Spleen (tissue), 11 donors: ENCODE results near the gene PPIL6. TPM values are rescaled to one million over a fixed set of nuclear protein-coding genes. Genes with fewer than 3 reads are reported as not detected.

Experiments used
- DNase-seq: peaks from one replicate; pipeline ENCODE4 v3.0.0-alpha.2; 2020
- H3K27ac ChIP-seq, 8 donors: fragments of 200-600 bp; sonication (generic) in 7 of 8; 1 replicate in 4 of 8; 2 replicates in 4 of 8; pipeline versions ENCODE4 v1.5.0 to v1.8.0; 2016 to 2021; ENCODE audit warnings: inconsistent platforms in 4 of 8, mild to moderate bottlenecking in 4 of 8, moderate library complexity in 1 of 8
- H3K27me3 ChIP-seq, 7 donors: fragments of 200-600 bp; sonication (generic) in 6 of 7; replicated peaks in 1 of 7; 1 replicate in 4 of 7; 2 replicates in 3 of 7; pipeline versions ENCODE4 v1.5.0 to v1.8.0; 2016 to 2021; ENCODE audit warnings: inconsistent platforms in 3 of 7, mild to moderate bottlenecking in 1 of 7
- H3K36me3 ChIP-seq, 6 donors: fragments of 200-600 bp; sonication (generic) in 5 of 6; 1 replicate in 4 of 6; 2 replicates in 2 of 6; pipeline versions ENCODE4 v1.5.0 to v1.8.0; 2016 to 2021; ENCODE audit warnings: inconsistent platforms in 2 of 6
- H3K4me1 ChIP-seq, 6 donors: fragments of 200-600 bp; sonication (generic) in 5 of 6; 1 replicate in 3 of 6; 2 replicates in 3 of 6; pipeline versions ENCODE4 v1.5.0 to v1.8.0; 2016 to 2021; ENCODE audit warnings: inconsistent platforms in 3 of 6
- H3K4me3 ChIP-seq, 8 donors: fragments of 200-600 bp; sonication (generic) in 7 of 8; 1 replicate in 4 of 8; 2 replicates in 4 of 8; pipeline versions ENCODE4 v1.5.0 to v1.8.0; 2016 to 2021; ENCODE audit warnings: inconsistent platforms in 4 of 8, mild to moderate bottlenecking in 4 of 8, moderate library complexity in 2 of 8
- H3K9me3 ChIP-seq, 8 donors: fragments of 200-600 bp; sonication (generic) in 7 of 8; 1 replicate in 4 of 8; 2 replicates in 4 of 8; pipeline versions ENCODE4 v1.5.0 to v1.8.0; 2016 to 2021; ENCODE audit warnings: inconsistent platforms in 4 of 8
- CTCF ChIP-seq, 11 experiments: fragments of 200-600 bp in 7 of 11; fragments of 450-650 bp in 4 of 11; sonication (generic) in 4 of 11; IDR thresholded peaks in 8 of 11; conservative IDR thresholded peaks in 3 of 11; 1 replicate in 7 of 11; 2 replicates in 4 of 11; pipeline versions ENCODE4 v1.4.0 to v1.8.0; 2016 to 2021; ENCODE audit warnings: antibody characterized with exemption in 11 of 11, inconsistent platforms in 4 of 11, mild to moderate bottlenecking in 1 of 11
- POLR2A ChIP-seq, 3 donors: fragments of 450-650 bp; IDR thresholded peaks; one replicate each; pipeline ENCODE4 v1.5.1; 2017; ENCODE audit warnings: antibody characterized with exemption in 3 of 3, mild to moderate bottlenecking in 1 of 3
- POLR2AphosphoS5 ChIP-seq, 3 donors: sonication (generic); formaldehyde crosslinking; IDR thresholded peaks; one replicate each; pipeline ENCODE4 v1.5.1; 2017; ENCODE audit warnings: antibody characterized with exemption in 3 of 3
- WGBS, 5 donors: extraction: QIAGEN DNeasy Blood & Tissue Kit in 3 of 5; methylation state at CpG; one replicate each; pipeline versions ENCODE4 v1.1.5 to v1.1.7; 2013 to 2018; 5-methylcytosine and 5-hydroxymethylcytosine counted together
- intact Hi-C: fragments of 100-400 bp; cut with DNase I; formaldehyde crosslinking; loops from one replicate; pipeline ENCODE4 v1.15.0; 2023; ENCODE audit warnings: low total_unique reads
- polyA plus RNA-seq, 3 donors: library from polyadenylated mRNA; stranded (reverse); fragments of 200-250 nt; gene quantifications; one replicate each; pipeline ENCODE4 v1.2.1, GENCODE V29; 2013
- total RNA-seq, 7 donors: library from RNA; depleted of rRNA in 3 of 7; stranded (reverse); fragments of >200 nt in 3 of 7; fragmentation: NEBNext Ultra II Directional in 4 of 7; extraction: Animal tissue kit (Norgen Biotek cat#: 25700) in 4 of 7; gene quantifications; one replicate each; pipeline versions ENCODE4 v1.1.0 to v1.2.1, GENCODE V29; 2016 to 2021
- donor health status: healthy with polysubstance abuse.
- donor health status: DM: no; HTN: no; CAD: no; lungs with moderate emphysema.
- donor health status: DM: no; HTN: no; CAD: no.
- donor health status: Bipolar disorder and iron deficiency.
- donor health status: healthy.
- donor health status: DM: no; HTN: no; CAD: no.
- donor health status: DM: yes; HTN: yes; CAD: no.

Gene PPIL6
- total and polyA plus RNA-seq, 10 donors = 0.13 to 4.8 (median 0.78) TPM

GRCh38 chr6:109381061-109381746, 59.2 kb downstream of the PPIL6 start:
- Histone ChIP-seq H3K9me3 (no peaks in the 10 kb centered on the region), H3K4me1 (peaks cover 39 to 79% (median 63%) of the 10 kb centered on the region in 6 donors), H3K27me3 (no peaks in the 10 kb centered on the region), H3K36me3 (peaks cover 0 to 33% (median 16%) of the 10 kb centered on the region in 6 donors), H3K27ac (peak overlapping the region; percentile 94 to 100 (median 100)), H3K4me3 (peak overlapping the region; percentile 83 to 96 (median 88))
- no peak for DNase-seq
- 0 to 1% (median 1%) methylated on average over 25 of the region's 25 CpGs for WGBS, 5 donors
- intact Hi-C loops = loop anchor here (5.0 to 10.0 kb wide), 2 partner anchors 64 to 194 kb away; partner anchors contain the start of genes PPIL6 and SMPD2
- no peak for TF ChIP-seq CTCF (IDR thresholded peaks at IDR 0.05 in 8 of 11, conservative IDR thresholded peaks at IDR 0.05 in 3 of 11)
- no peak for TF ChIP-seq POLR2A (IDR thresholded peaks at IDR 0.05)
- peak in 1 of 3 donors; percentile 38 for TF ChIP-seq POLR2AphosphoS5 (IDR thresholded peaks at IDR 0.05)

GRCh38 chr6:109379711-109380110, 60.7 kb downstream of the PPIL6 start:
- Histone ChIP-seq H3K27me3 (no peaks in the 10 kb centered on the region), H3K27ac (peak overlapping the region in 5 of 8 donors; percentile 97 to 100 (median 99)), H3K4me1 (peaks cover 35 to 80% (median 67%) of the 10 kb centered on the region in 6 donors), H3K9me3 (no peaks in the 10 kb centered on the region), H3K4me3 (peak overlapping the region in 7 of 8 donors; percentile 83 to 96 (median 89)), H3K36me3 (peaks cover 0 to 48% (median 31%) of the 10 kb centered on the region in 6 donors)
- DNase-seq = no peak
- TF ChIP-seq POLR2A (IDR thresholded peaks at IDR 0.05) (no peak), POLR2AphosphoS5 (IDR thresholded peaks at IDR 0.05) (no peak), CTCF (IDR thresholded peaks at IDR 0.05 in 8 of 11, conservative IDR thresholded peaks at IDR 0.05 in 3 of 11) (no peak)
- 8 to 15% (median 10%) methylated on average over 2 of the region's 2 CpGs for WGBS, 5 donors
- intact Hi-C loops = loop anchor here (5.0 to 10.0 kb wide), 2 partner anchors 65 to 192 kb away; partner anchors contain the start of genes PPIL6 and SMPD2

- WGBS, 5 donors = 26 to 65% (median 59%) methylated on average over 3 of the region's 3 CpGs
- H3K36me3 ChIP-seq = peaks cover 0 to 68% (median 45%) of the 10 kb centered on the region in 6 donors
These were observed 62.7 kb downstream of the PPIL6 start for GRCh38 chr6:109377717-109378116.

More at GRCh38 chr6:109377717-109378116, 62.7 kb downstream of the PPIL6 start:
- no peak for TF ChIP-seq CTCF (IDR thresholded peaks at IDR 0.05 in 8 of 11, conservative IDR thresholded peaks at IDR 0.05 in 3 of 11)
- no peak for TF ChIP-seq POLR2A (IDR thresholded peaks at IDR 0.05)
- TF ChIP-seq POLR2AphosphoS5 (IDR thresholded peaks at IDR 0.05) = no peak
- DNase-seq = no peak
- peak overlapping the region in 1 of 8 donors; percentile 99 for H3K27ac ChIP-seq
- no peaks in the 10 kb centered on the region for H3K9me3 ChIP-seq
- intact Hi-C loops = no loop called here
- peak overlapping the region in 1 of 8 donors; percentile 14 for H3K4me3 ChIP-seq
- H3K4me1 ChIP-seq = peaks cover 35 to 85% (median 72%) of the 10 kb centered on the region in 6 donors
- H3K27me3 ChIP-seq = no peaks in the 10 kb centered on the region
